Subcutaneous adipose tissue (tissue), 4 donors: Measurements from ENCODE around the gene HELZ. TPM values are rescaled to one million over a fixed set of nuclear protein-coding genes. Genes with fewer than 3 reads are reported as not detected.

Source experiments
- total RNA-seq, 4 donors: library from RNA; depleted of rRNA; stranded (reverse); fragments of >200 nt; gene quantifications; one replicate each; pipeline ENCODE4 v1.1.0, GENCODE V29; 2016
- TF ChIP-seq, protein P1 (sequence below): fragments of 450-650 bp; IDR thresholded peaks from one replicate; pipeline ENCODE4 v1.5.1; 2016; ENCODE audit warnings: low read depth, mild to moderate bottlenecking, control low read depth, antibody characterized with exemption, moderate library complexity

The HELZ gene
- total RNA-seq, 4 donors from 2014 or later, result 74.5 to 83.0 (median 76.8) TPM

DNA sequence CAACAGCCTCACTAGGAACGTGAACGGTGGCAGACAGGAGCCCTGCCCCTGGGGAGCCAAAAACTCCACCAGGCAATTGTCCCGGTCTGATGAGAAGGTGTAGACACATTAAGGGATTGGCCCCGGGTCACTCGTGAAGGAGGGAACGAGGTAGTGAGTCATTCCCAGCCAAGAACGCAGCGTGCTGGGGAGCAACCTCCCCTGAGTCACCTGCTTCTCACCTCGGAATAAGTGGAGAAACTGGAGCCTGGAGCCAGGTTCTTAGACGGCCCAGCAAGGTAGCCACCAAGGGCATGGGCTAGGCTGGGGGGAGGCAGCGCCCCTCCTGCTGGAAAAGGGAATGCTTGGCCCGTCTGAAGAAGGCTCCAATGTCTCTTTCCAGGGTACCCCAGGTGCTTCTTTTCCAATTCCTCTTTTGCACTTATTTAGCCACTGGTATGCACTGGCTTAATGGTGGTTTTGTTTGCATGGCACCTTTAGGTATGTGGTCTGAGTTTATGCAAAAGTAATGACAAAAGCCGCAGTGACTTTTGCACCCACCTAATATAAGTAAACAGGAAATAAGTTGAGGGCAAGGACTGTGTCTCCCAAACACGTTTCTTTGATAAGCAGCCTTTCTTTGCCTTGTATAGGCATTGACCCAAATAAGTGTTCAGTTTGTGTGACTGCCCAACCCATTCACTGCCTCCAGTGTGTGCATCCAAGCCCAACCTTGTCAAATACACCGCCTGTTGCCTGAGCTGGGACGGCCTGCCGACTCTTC lies 1.8 kb upstream of the HELZ start:
- TF ChIP-seq, protein P1, sequence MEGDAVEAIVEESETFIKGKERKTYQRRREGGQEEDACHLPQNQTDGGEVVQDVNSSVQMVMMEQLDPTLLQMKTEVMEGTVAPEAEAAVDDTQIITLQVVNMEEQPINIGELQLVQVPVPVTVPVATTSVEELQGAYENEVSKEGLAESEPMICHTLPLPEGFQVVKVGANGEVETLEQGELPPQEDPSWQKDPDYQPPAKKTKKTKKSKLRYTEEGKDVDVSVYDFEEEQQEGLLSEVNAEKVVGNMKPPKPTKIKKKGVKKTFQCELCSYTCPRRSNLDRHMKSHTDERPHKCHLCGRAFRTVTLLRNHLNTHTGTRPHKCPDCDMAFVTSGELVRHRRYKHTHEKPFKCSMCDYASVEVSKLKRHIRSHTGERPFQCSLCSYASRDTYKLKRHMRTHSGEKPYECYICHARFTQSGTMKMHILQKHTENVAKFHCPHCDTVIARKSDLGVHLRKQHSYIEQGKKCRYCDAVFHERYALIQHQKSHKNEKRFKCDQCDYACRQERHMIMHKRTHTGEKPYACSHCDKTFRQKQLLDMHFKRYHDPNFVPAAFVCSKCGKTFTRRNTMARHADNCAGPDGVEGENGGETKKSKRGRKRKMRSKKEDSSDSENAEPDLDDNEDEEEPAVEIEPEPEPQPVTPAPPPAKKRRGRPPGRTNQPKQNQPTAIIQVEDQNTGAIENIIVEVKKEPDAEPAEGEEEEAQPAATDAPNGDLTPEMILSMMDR, result no peak

GRCh38 chr17:67246403-67246652 lies 1.3 kb upstream of the HELZ start:
- TF ChIP-seq, protein P1, result no peak

GRCh38 chr17:67245694-67246402 lies 852 bp upstream of the HELZ start:
- TF ChIP-seq, protein P1, result no peak

GRCh38 chr17:67244431-67245072 lies 444 bp downstream of the HELZ start:
- TF ChIP-seq, protein P1, result no peak

DNA sequence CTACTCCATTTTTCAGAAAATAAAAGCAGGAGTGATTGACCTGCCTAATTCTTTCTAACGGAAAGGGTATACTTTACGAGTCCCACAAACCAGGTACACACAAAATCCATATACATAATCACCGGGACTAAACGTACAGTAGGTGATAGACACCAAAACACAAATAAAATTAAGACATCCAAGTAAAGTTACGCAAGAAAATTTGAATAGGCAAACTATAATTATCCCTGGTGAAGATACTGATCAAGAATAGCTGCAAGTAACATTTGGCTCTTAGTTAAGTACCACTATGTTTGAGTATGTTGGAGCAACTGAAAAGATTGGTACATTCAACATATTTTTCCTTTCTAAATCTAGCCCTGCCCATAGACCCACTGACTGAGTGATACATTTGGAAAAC lies 1.7 kb downstream of the HELZ start:
- TF ChIP-seq, protein P1, result no peak

GRCh38 chr17:67241719-67242341 lies 3.2 kb downstream of the HELZ start:
- TF ChIP-seq, protein P1, result no peak

DNA sequence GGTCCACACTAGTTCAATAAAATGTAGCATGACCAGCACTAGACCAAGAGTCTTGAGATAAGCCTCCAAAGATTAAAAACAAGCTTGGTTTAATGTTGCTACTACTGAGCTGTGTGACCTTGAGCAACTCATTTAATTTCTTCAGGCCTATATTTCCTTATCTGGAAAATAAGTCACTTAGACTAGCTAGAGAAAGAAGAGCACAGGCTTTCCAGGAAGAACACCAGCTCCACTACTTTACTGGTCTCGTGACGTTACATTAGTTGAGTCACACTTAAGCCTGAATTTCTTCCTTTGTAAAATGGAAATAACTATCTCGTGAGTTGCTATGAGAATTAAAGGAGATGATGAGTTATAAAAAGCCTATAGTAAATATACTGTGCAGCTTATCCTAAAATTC lies 5.4 kb downstream of the HELZ start:
- TF ChIP-seq, protein P1, result no peak
